GM19193 (cell line): ENCODE results near the gene TRPM2.

ENCODE experiments used
- POLR2A ChIP-seq: IDR thresholded peaks from 4 replicates; pipeline ENCODE4 v1.6.1; 2011; ENCODE audit not compliant: insufficient read depth, insufficient read length; ENCODE audit errors: extremely low read depth

TRPM2 gene

GRCh38 chr21:44464351-44464750, 110.9 kb downstream of the TRPM2 start:
- no peak for TF ChIP-seq POLR2A

GRCh38 chr21:44466351-44466954, 113.0 kb downstream of the TRPM2 start:
- no peak for TF ChIP-seq POLR2A

- no peak for TF ChIP-seq POLR2A
These were observed 113.8 kb downstream of the TRPM2 start for GRCh38 chr21:44466996-44467858.

- TF ChIP-seq POLR2A = no peak
These were observed 114.4 kb downstream of the TRPM2 start for GRCh38 chr21:44467859-44468195.

- TF ChIP-seq POLR2A = no peak
These were observed 117.9 kb downstream of the TRPM2 start for GRCh38 chr21:44471341-44471740.

GRCh38 chr21:44471996-44472395, 118.6 kb downstream of the TRPM2 start:
- TF ChIP-seq POLR2A = no peak

- TF ChIP-seq POLR2A = no peak
These were observed 120.6 kb downstream of the TRPM2 start for GRCh38 chr21:44473915-44474555.

GRCh38 chr21:44475266-44475845, 121.9 kb downstream of the TRPM2 start:
- no peak for TF ChIP-seq POLR2A

- no peak for TF ChIP-seq POLR2A
These were observed 123.7 kb downstream of the TRPM2 start for GRCh38 chr21:44477131-44477530.

GRCh38 chr21:44477712-44478111, 124.3 kb downstream of the TRPM2 start:
- no peak for TF ChIP-seq POLR2A

GRCh38 chr21:44478124-44478800, 124.8 kb downstream of the TRPM2 start:
- no peak for TF ChIP-seq POLR2A

GRCh38 chr21:44478801-44479167, 125.4 kb downstream of the TRPM2 start:
- no peak for TF ChIP-seq POLR2A

- TF ChIP-seq POLR2A = no peak
These were observed 127.0 kb downstream of the TRPM2 start for GRCh38 chr21:44480200-44481053.
